SK-N-SH (cell line): Measurements from ENCODE around the gene PCYT2. TPM values are rescaled to one million over a fixed set of nuclear protein-coding genes. Genes with fewer than 3 reads are reported as not detected.

Experiments
- CTCF ChIA-PET: fragments of 300-600, 350-600 bp; formaldehyde crosslinking; extraction: SDS; loops from one replicate; lab custom pipeline; 2021; lab: Yijun Ruan, JAX
- POLR2A ChIA-PET: fragments of 350-600 bp; sonication (Branson Sonifier 250); formaldehyde crosslinking; extraction: SDS; loops from one replicate; lab custom pipeline; 2020; ENCODE audit warnings: antibody characterized with exemption, inconsistent platforms; lab: Yijun Ruan, JAX
- DNase-seq: peaks from one replicate; pipeline ENCODE4 v3.0.0; 2012
- H2AFZ ChIP-seq: fragments of 200-600 bp; sonication (generic); 2 replicates; pipeline ENCODE4 v1.8.1; 2016; ENCODE audit warnings: antibody characterized with exemption, mild to moderate bottlenecking, low read depth
- H3F3A ChIP-seq: fragments of 200-600 bp; sonication (generic); replicated peaks from 2 replicates; pipeline ENCODE3; 2016; ENCODE audit warnings: antibody characterized with exemption, mild to moderate bottlenecking; ENCODE audit not compliant: insufficient read depth
- H3K27ac ChIP-seq, 2 experiments: fragments of 200-500 bp in 1 of 2; fragments of 200-600 bp in 1 of 2; sonication (Bioruptor generic) in 1 of 2; sonication (generic), shearing (Covaris generic) in 1 of 2; 2 replicates each; pipeline versions ENCODE4 v1.5.1 to v1.6.1; 2014 to 2016; ENCODE audit warnings: low read depth in 2 of 2, inconsistent platforms in 1 of 2, low read length in 1 of 2, mild to moderate bottlenecking in 1 of 2, mixed read lengths in 1 of 2
- H3K27me3 ChIP-seq: fragments of 200-600 bp; sonication (generic), shearing (Covaris generic); 2 replicates; pipeline ENCODE4 v1.6.1; 2016; ENCODE audit warnings: mixed run types; ENCODE audit not compliant: insufficient read depth
- H3K36me3 ChIP-seq, 2 experiments: fragments of 200-500 bp in 1 of 2; fragments of 200-600 bp in 1 of 2; sonication (Bioruptor generic) in 1 of 2; sonication (generic) in 1 of 2; replicated peaks in 1 of 2; 2 replicates each; pipeline versions ENCODE3 to v1.5.1; 2014 to 2016; ENCODE audit warnings: low read length in 1 of 2, mild to moderate bottlenecking in 1 of 2; ENCODE audit not compliant: insufficient read depth in 2 of 2, control insufficient read depth in 1 of 2
- H3K4me1 ChIP-seq, 2 experiments: fragments of 200-500 bp in 1 of 2; fragments of 200-600 bp in 1 of 2; sonication (Bioruptor generic) in 1 of 2; sonication (generic), shearing (Covaris generic) in 1 of 2; 2 replicates each; pipeline versions ENCODE4 v1.5.1 to v1.6.1; 2014 to 2016; ENCODE audit warnings: low read depth in 1 of 2, low read length in 1 of 2, mixed run types in 1 of 2; ENCODE audit not compliant: insufficient read depth in 2 of 2, control insufficient read depth in 1 of 2
- H3K4me2 ChIP-seq: fragments of 200-600 bp; sonication (generic), shearing (Covaris generic); 2 replicates; pipeline ENCODE4 v1.6.1; 2017; ENCODE audit warnings: mixed run types
- H3K4me3 ChIP-seq, 2 experiments: fragments of 200-500 bp in 1 of 2; fragments of 200-600 bp in 1 of 2; sonication (Bioruptor generic) in 1 of 2; sonication (generic), shearing (Covaris generic) in 1 of 2; 2 replicates each; pipeline versions ENCODE4 v1.5.1 to v1.8.1; 2014 to 2016; ENCODE audit warnings: low read depth in 2 of 2, inconsistent platforms in 1 of 2, low read length in 1 of 2, mild to moderate bottlenecking in 1 of 2, mixed read lengths in 1 of 2, moderate library complexity in 1 of 2
- H3K79me2 ChIP-seq: fragments of 200-600 bp; sonication (generic); 2 replicates; pipeline ENCODE4 v1.8.1; 2017; ENCODE audit warnings: mild to moderate bottlenecking; ENCODE audit not compliant: insufficient read depth
- H3K9ac ChIP-seq: fragments of 200-600 bp; sonication (generic); 2 replicates; pipeline ENCODE4 v1.6.1; 2017; ENCODE audit warnings: mixed run types
- H3K9me2 ChIP-seq: fragments of 200-600 bp; sonication (generic); 2 replicates; pipeline ENCODE4 v1.6.1; 2017; ENCODE audit warnings: mixed run types
- H3K9me3 ChIP-seq: fragments of 200-600 bp; sonication (generic); 2 replicates; pipeline ENCODE4 v1.6.1; 2017; ENCODE audit warnings: mixed run types, mild to moderate bottlenecking, moderate library complexity
- H4K20me1 ChIP-seq: fragments of 200-600 bp; sonication (generic); 2 replicates; pipeline ENCODE4 v1.6.1; 2017; ENCODE audit warnings: mild to moderate bottlenecking, mixed run types; ENCODE audit not compliant: insufficient read depth
- CHD2 ChIP-seq: fragments of 150-350 bp; IDR thresholded peaks from 2 replicates; pipeline ENCODE4 v1.6.1; 2018; ENCODE audit warnings: low read length; ENCODE audit not compliant: partially characterized antibody
- EP300 ChIP-seq, 2 experiments: IDR thresholded peaks; 2 replicates each; pipeline versions ENCODE4 v1.4.0 to v1.6.1; 2012; ENCODE audit warnings: borderline replicate concordance in 1 of 2, low read depth in 1 of 2, low read length in 1 of 2
- EZH2phosphoT487 ChIP-seq: fragments of 200-600 bp; sonication (generic); IDR thresholded peaks from 2 replicates; pipeline ENCODE4 v1.6.1; 2017; ENCODE audit warnings: low read depth, mixed run types, mild to moderate bottlenecking, antibody characterized with exemption, moderate library complexity, borderline replicate concordance
- FOXJ3 ChIP-seq: sonication (generic); formaldehyde crosslinking; IDR thresholded peaks from 2 replicates; pipeline ENCODE4 v1.5.1; 2020; ENCODE audit warnings: mild to moderate bottlenecking, missing genetic modification reagents
- GABPA ChIP-seq: IDR thresholded peaks from 2 replicates; pipeline ENCODE4 v1.4.0; 2012; ENCODE audit warnings: low read depth, mild to moderate bottlenecking
- GATA2 ChIP-seq: sonication (generic); formaldehyde crosslinking; IDR thresholded peaks from 2 replicates; pipeline ENCODE4 v1.5.0; 2020; ENCODE audit warnings: mild to moderate bottlenecking, missing genetic modification reagents
- JUND ChIP-seq: IDR thresholded peaks from 2 replicates; pipeline ENCODE4 v1.4.0; 2012
- MEF2A ChIP-seq: IDR thresholded peaks from 2 replicates; pipeline ENCODE4 v1.4.0; 2012; ENCODE audit warnings: low read depth, borderline replicate concordance
- MXI1 ChIP-seq: IDR thresholded peaks from 2 replicates; pipeline ENCODE4 v1.6.1; 2012; ENCODE audit warnings: mild to moderate bottlenecking, low read depth, low read length, improper control_type of control experiment
- NFIC ChIP-seq: IDR thresholded peaks from 2 replicates; pipeline ENCODE4 v1.4.0; 2012; ENCODE audit warnings: borderline replicate concordance
- NRF1 ChIP-seq: IDR thresholded peaks from 2 replicates; pipeline ENCODE4 v1.6.1; 2012; ENCODE audit warnings: low read depth, mild to moderate bottlenecking, low read length
- POLR2AphosphoS5 ChIP-seq: IDR thresholded peaks from 2 replicates; pipeline ENCODE4 v1.6.1; 2012; ENCODE audit warnings: low read depth, low read length
- RAD21 ChIP-seq: IDR thresholded peaks from 2 replicates; pipeline ENCODE4 v1.6.1; 2012; ENCODE audit warnings: mild to moderate bottlenecking, low read length
- REST ChIP-seq: IDR thresholded peaks from 2 replicates; pipeline ENCODE4 v1.6.1; 2012; ENCODE audit warnings: mild to moderate bottlenecking, low read depth, low read length, moderate library complexity
- SIN3A ChIP-seq: IDR thresholded peaks from 2 replicates; pipeline ENCODE4 v1.6.1; 2012; ENCODE audit warnings: low read depth, mild to moderate bottlenecking, low read length, moderate library complexity, borderline replicate concordance
- SMC3 ChIP-seq: IDR thresholded peaks from 2 replicates; pipeline ENCODE4 v1.6.1; 2012; ENCODE audit warnings: low read depth, low read length, improper control_type of control experiment
- TCF12 ChIP-seq: IDR thresholded peaks from 2 replicates; pipeline ENCODE4 v1.4.0; 2012
- TEAD4 ChIP-seq: IDR thresholded peaks from 2 replicates; pipeline ENCODE4 v1.4.0; 2012; ENCODE audit warnings: mild to moderate bottlenecking, borderline replicate concordance; ENCODE audit not compliant: insufficient read depth
- WGBS: methylation state at CpG from one replicate; pipeline ENCODE4 v1.1.6; 2017; ENCODE audit warnings: low lambda C conversion rate; 5-methylcytosine and 5-hydroxymethylcytosine counted together
- polyA plus RNA-seq, 3 experiments: library from polyadenylated mRNA; depleted of rRNA; stranded (reverse); fragments of >200 nt; gene quantifications; 2 replicates each; pipeline ENCODE4 v1.2.3, GENCODE V29; 2012
- TF ChIP-seq, protein P1 (sequence below): IDR thresholded peaks from 2 replicates; pipeline ENCODE4 v1.4.0; 2012; ENCODE audit warnings: low read depth
- TF ChIP-seq, protein P2 (sequence below): fragments of 200-600 bp; sonication (generic); IDR thresholded peaks from 2 replicates; pipeline ENCODE4 v1.6.1; 2017; ENCODE audit warnings: antibody characterized with exemption, mild to moderate bottlenecking, moderate library complexity
- TF ChIP-seq, protein P3 (sequence below): fragments of 150-350 bp; IDR thresholded peaks from 2 replicates; pipeline ENCODE4 v1.6.1; 2017; ENCODE audit warnings: antibody characterized with exemption, low read length, low read depth, borderline replicate concordance

PCYT2 gene
- polyA plus RNA-seq, 1 of the 3 experiments (the other 2 are of a cell fraction): 46.2 TPM

DNA sequence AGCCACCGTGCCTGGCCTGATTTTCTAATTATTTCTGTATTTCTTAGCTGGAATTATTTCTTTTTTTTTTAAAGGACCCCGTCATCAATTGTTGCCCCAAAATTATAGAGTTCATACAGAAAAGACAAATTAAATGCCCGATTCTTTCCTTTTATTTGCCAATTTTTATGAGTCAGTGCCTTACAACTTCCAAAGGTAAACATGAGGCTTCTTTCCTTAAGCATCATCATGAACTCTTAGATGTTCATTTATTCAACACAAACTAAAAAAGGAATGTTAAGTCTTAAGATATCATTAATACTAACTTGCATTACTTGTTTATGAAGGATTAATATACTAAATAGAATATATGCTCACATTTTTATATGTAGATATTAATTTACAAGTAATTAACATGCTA is 32.9 kb downstream of the PCYT2 start:
- Histone ChIP-seq H3K4me2 (no peak overlapping the region), H3K27ac (no peak overlapping the region), H3F3A (peaks cover 54% of the 10 kb centered on the region), H3K4me3 (no peak overlapping the region), H3K9me3 (no peaks in the 10 kb centered on the region), H2AFZ (no peak overlapping the region), H4K20me1 (no peaks in the 10 kb centered on the region), H3K79me2 (peaks cover 8% of the 10 kb centered on the region; the same call in 1 of the 2 replicates), H3K36me3 (peaks cover 15 to 41% of the 10 kb centered on the region in 2 experiments), H3K9ac (no peak overlapping the region), H3K9me2 (no peaks in the 10 kb centered on the region), H3K27me3 (no peaks in the 10 kb centered on the region), H3K4me1 (no peaks in the 10 kb centered on the region)
- 94% methylated on average over 3 of the region's 3 CpGs for WGBS
- POLR2A ChIA-PET: no interaction called here
- no peak for TF ChIP-seq CHD2
- no peak for TF ChIP-seq POLR2AphosphoS5
- TF ChIP-seq NFIC: no peak
- TF ChIP-seq GATA2 (CRISPR knock-in tag): no peak
- no peak for TF ChIP-seq EZH2phosphoT487
- TF ChIP-seq, protein P1, sequence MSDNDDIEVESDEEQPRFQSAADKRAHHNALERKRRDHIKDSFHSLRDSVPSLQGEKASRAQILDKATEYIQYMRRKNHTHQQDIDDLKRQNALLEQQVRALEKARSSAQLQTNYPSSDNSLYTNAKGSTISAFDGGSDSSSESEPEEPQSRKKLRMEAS: no peak
- TF ChIP-seq FOXJ3 (CRISPR knock-in tag): no peak
- no peak for TF ChIP-seq MXI1
- no peak for TF ChIP-seq SIN3A
- no peak for TF ChIP-seq EP300 (IDR thresholded peaks at IDR 0.05; ENCODE audit: borderline replicate concordance in 1 of 2, low read depth in 1 of 2, low read length in 1 of 2)
- TF ChIP-seq NRF1: no peak
- TF ChIP-seq RAD21: no peak
- CTCF ChIA-PET: interaction anchor here (1.4 kb wide), 1 partner anchor 17 kb away, joined by 4 read pairs; no protein-coding TSS in a partner anchor
- no peak for DNase-seq

- ChIA-PET CTCF (interaction anchor here (1.1 to 1.4 kb wide), 2 partner anchors 16 to 71 kb away, joined by 4 read pairs; no protein-coding TSS in a partner anchor), POLR2A (no interaction called here)
- Histone ChIP-seq H3K27me3 (no peaks in the 10 kb centered on the region), H3K9me3 (no peaks in the 10 kb centered on the region), H3K36me3 (peaks cover 15 to 38% of the 10 kb centered on the region in 2 experiments), H3K4me2 (no peak overlapping the region), H2AFZ (no peak overlapping the region), H4K20me1 (no peaks in the 10 kb centered on the region), H3K9me2 (no peaks in the 10 kb centered on the region), H3K9ac (no peak overlapping the region), H3F3A (peaks cover 59% of the 10 kb centered on the region), H3K4me1 (no peaks in the 10 kb centered on the region; a peak in 1 of 4 replicates), H3K4me3 (no peak overlapping the region), H3K27ac (no peak overlapping the region), H3K79me2 (peaks cover 15% of the 10 kb centered on the region)
- TF ChIP-seq POLR2AphosphoS5: no peak
- no peak for TF ChIP-seq GABPA
- no peak for TF ChIP-seq MEF2A
- no peak for TF ChIP-seq EP300 (IDR thresholded peaks at IDR 0.05; ENCODE audit: borderline replicate concordance in 1 of 2, low read depth in 1 of 2, low read length in 1 of 2)
- TF ChIP-seq REST: no peak
- TF ChIP-seq GATA2 (CRISPR knock-in tag): no peak
- TF ChIP-seq, protein P2, sequence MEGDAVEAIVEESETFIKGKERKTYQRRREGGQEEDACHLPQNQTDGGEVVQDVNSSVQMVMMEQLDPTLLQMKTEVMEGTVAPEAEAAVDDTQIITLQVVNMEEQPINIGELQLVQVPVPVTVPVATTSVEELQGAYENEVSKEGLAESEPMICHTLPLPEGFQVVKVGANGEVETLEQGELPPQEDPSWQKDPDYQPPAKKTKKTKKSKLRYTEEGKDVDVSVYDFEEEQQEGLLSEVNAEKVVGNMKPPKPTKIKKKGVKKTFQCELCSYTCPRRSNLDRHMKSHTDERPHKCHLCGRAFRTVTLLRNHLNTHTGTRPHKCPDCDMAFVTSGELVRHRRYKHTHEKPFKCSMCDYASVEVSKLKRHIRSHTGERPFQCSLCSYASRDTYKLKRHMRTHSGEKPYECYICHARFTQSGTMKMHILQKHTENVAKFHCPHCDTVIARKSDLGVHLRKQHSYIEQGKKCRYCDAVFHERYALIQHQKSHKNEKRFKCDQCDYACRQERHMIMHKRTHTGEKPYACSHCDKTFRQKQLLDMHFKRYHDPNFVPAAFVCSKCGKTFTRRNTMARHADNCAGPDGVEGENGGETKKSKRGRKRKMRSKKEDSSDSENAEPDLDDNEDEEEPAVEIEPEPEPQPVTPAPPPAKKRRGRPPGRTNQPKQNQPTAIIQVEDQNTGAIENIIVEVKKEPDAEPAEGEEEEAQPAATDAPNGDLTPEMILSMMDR: no peak
- TF ChIP-seq, protein P1: no peak
- TF ChIP-seq TCF12: no peak
- TF ChIP-seq JUND: no peak
- no peak for TF ChIP-seq SMC3
- TF ChIP-seq TEAD4: no peak
- no peak for TF ChIP-seq RAD21
- TF ChIP-seq, protein P3, sequence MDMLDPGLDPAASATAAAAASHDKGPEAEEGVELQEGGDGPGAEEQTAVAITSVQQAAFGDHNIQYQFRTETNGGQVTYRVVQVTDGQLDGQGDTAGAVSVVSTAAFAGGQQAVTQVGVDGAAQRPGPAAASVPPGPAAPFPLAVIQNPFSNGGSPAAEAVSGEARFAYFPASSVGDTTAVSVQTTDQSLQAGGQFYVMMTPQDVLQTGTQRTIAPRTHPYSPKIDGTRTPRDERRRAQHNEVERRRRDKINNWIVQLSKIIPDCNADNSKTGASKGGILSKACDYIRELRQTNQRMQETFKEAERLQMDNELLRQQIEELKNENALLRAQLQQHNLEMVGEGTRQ: no peak
- WGBS: 95% methylated on average over 5 of the region's 5 CpGs
- DNase-seq: no peak
Observed at GRCh38 chr17:81877569-81877968, 33.6 kb downstream of the PCYT2 start.
